Pons (tissue), 1 donor: ENCODE results near the gene NOL4L.

Experiments used
- DNase-seq: peaks from one replicate; pipeline ENCODE4 v3.0.0-alpha.2; 2016; ENCODE audit warnings: low spot score

The NOL4L gene

GRCh38 chr20:32560989-32561830 lies 23.9 kb downstream of the NOL4L start:
- no peak for DNase-seq

- no peak for DNase-seq
Observed at GRCh38 chr20:32560482-32560988, 24.6 kb downstream of the NOL4L start.

GRCh38 chr20:32559753-32560380 lies 25.3 kb downstream of the NOL4L start:
- DNase-seq = no peak

- no peak for DNase-seq
Observed at GRCh38 chr20:32559205-32559752, 25.9 kb downstream of the NOL4L start.

GRCh38 chr20:32558526-32558925 lies 26.6 kb downstream of the NOL4L start:
- no peak for DNase-seq

- no peak for DNase-seq
Observed at GRCh38 chr20:32557319-32557718, 27.8 kb downstream of the NOL4L start.

GRCh38 chr20:32556312-32557184 lies 28.6 kb downstream of the NOL4L start:
- no peak for DNase-seq

- DNase-seq = no peak
Observed at GRCh38 chr20:32555584-32555983, 29.5 kb downstream of the NOL4L start.

GRCh38 chr20:32554965-32555289 lies 30.2 kb downstream of the NOL4L start:
- DNase-seq = no peak

- no peak for DNase-seq
Observed at GRCh38 chr20:32553618-32554017, 31.5 kb downstream of the NOL4L start.

GRCh38 chr20:32551693-32552092 lies 33.4 kb downstream of the NOL4L start:
- no peak for DNase-seq

GRCh38 chr20:32549842-32550241 lies 35.3 kb downstream of the NOL4L start:
- no peak for DNase-seq

- no peak for DNase-seq
Observed at GRCh38 chr20:32547753-32548034, 37.4 kb downstream of the NOL4L start.

GRCh38 chr20:32546918-32547752 lies 38.0 kb downstream of the NOL4L start:
- no peak for DNase-seq

- DNase-seq = no peak
Observed at GRCh38 chr20:32544893-32545840, 40.0 kb downstream of the NOL4L start.

GRCh38 chr20:32544260-32544722 lies 40.8 kb downstream of the NOL4L start:
- DNase-seq = no peak

- DNase-seq = no peak
Observed at GRCh38 chr20:32543570-32544259, 41.4 kb downstream of the NOL4L start.

- DNase-seq = no peak
Observed at GRCh38 chr20:32542259-32542615, 42.9 kb downstream of the NOL4L start.
